ENCODE data around the gene RBP3.
"Not testable (repeated sequence)": the region's sequence is repeated elsewhere in the genome, so short reads cannot be mapped to it uniquely, and the experiment has no call there.

The RBP3 gene

DNA sequence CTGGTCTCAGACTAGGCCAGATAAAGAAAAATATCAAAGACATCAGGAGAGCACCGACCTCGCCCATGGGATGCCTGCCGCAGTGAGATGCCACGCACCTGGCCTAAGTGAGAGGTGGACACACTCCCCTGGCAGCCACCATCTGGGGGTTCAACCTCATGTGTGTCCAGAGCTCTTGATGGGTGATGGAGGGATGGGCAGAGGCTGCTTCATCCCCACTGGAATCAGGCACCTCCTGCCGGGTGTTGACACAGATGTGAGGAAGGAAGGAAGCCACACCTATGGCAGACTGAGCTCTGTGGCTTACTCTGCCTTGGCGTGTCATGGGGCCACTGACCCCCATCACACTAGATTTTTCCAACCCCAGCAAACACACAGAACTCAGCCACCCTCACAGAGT is 24.6 kb downstream of the RBP3 start:
- DNase-seq (ENCODE audit: low read depth in 2 of 2), result no peak

DNA sequence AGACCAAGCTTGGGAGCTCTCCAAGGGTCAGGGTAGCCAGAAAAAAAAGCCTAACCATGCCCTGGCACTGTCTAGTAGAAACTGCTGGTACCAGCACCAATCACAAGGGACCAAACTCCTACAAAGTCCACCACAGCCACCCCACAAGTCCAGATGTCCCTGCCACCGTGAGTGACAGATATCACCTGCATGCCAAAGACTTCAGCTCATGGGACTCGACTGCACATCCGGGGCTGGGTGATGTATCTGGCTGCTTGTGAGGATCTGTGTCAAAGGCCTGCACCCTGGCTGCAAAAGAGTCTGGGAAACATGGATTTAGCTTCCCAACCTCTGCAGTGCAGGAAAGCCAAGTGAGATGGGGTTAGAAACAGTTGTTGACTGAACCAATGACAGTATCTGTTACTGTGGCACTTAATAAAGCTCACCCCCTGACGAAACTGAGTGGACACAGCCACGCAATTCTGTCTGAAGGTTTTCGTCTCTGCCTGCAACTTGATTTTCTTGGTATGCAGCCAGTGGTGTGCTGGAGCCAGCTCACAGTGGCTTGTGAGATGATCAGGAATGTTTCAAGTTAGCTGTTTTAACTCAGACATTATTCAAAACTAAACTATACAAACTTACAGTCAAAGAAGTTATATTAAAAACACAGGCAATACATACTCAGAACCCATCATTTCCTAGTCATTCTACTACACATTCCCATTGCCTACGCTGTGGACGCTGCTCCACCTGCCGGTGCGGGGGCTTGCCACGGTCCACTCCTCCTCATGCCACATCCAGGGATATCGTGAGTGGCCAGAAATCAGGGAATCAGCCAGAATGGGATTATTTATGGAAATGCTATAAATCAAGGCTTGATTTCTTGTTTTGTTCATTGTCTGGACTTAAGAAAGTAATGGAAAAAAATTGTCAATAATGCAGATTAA is 26.7 kb downstream of the RBP3 start:
- no peak for DNase-seq (ENCODE audit: low read depth in 2 of 2)

DNA sequence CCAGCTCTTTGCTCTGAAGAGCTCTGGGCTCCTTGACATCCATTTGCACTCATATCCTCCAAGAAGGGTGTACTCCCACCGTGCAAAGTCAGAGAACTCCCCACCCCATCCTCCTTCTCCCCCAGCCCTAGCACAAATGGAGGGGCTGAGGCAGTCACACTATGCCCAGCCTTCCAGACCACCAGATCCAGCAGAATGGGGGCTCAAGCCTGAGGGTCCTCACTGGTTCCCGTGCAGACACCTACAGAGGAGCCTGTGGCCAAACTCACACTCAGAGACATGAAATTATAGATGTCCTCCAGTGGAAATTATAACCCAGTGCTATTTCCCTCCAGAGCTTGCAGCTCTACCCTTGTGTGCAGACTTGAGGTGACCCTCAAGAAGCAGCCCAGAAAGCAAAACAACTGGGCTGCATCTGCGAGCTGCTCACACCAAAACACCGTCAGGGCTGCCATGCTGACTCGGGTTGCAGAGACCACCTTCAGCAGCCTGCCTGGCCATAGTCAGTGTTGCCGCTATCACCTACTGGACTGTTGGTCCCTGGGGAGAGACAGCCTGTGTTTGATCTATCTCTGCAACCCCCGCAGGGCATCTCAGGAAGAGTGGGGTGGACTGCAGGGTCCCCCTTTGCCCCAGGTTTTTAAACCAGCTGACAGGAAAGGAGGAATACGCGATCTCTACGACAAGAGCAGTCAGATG is 28.5 kb downstream of the RBP3 start:
- no peak for DNase-seq (ENCODE audit: low read depth in 2 of 2)

DNA sequence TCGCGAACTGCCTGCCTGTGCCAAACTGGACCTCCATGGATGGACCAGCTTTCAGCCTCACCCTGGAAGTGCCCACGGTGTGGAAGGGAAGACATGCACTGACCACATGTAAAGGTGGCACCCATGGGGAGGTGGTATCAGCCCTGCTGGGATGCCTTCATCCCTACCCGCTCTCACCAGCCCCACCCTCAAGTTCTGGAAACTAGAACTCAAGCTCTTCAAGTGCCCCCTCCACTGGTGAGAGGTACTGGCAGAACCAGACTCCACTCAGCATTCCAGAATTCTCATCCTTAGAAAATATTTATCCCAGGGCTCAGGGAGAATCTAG is 30.0 kb downstream of the RBP3 start:
- DNase-seq (ENCODE audit: low read depth in 2 of 2), result no peak

DNA sequence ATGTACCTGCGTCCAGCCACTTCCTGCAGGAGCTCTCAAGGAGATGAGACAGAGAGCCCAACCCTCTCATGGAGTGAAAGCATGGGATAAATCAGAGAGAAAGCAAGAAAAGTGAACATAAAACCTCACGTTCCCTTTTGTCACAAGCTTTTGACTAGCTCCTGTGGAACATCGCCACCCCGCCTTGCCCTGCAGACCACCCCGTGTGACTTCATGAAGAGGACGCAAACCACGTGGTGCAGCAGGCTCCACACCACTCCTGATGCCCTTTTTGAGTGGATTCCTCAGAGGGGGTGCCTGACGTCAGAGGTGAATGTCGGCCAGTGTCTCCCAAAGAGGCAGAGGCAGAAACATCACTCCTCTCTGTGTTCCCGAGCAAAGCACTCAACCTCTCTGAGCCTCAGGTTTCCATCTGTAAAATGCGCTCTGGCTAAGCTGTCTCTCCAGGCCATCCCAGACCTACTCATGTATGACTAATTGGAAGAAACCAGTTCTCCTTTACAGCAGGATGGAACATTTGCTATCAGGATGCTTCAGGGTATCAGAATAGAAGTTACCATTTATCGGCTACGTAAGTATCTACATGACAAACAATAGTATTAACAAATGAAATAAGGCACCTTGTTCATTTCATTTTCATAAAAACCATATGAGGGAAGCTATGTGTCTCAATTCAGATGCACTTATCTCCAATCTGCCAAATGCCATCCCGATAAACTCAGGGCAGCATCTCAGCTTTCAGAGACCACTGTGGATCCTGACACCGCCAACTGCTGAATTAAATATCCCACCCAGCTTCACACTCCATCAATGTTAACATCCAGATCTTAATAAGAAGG is 30.7 kb downstream of the RBP3 start:
- no peak for DNase-seq (ENCODE audit: low read depth in 2 of 2)

DNA sequence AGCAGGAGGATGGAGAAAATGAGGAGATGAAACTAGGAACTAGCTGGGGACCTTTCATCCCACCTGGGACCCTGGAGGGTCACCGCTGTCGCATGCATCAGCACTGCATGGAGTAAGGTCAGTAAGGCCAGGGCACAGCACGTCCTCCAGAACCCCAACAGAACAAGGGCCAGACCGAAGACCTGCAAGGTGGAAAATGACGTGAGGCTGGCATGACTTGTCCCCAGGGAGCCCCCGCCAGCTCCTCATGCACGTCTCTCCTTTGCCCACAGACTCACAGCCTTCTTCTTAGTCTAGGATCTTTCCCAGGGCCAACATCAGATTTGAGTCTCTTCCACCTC is 31.3 kb downstream of the RBP3 start:
- no peak for DNase-seq (ENCODE audit: low read depth in 2 of 2)

DNA sequence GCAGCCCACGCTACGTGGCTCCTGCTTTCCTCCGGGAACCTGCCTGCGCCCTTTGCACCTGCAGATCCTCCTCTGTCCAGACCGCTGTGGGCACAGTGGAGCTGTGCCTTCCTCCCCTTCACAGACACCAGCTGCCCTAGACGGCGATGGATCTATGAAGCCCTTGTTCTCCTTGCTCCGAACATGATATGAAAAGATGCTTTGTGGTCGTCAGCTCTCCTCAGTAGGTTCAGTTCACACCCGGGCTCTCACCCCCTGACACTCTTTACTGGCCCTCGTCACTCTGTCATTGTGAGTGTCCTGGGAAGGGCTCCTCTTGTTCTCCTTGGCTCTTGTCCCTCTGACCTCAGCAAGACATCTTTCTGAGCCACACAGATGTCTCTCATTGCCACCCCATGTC is 31.7 kb downstream of the RBP3 start:
- no peak for DNase-seq (ENCODE audit: low read depth in 2 of 2)

DNA sequence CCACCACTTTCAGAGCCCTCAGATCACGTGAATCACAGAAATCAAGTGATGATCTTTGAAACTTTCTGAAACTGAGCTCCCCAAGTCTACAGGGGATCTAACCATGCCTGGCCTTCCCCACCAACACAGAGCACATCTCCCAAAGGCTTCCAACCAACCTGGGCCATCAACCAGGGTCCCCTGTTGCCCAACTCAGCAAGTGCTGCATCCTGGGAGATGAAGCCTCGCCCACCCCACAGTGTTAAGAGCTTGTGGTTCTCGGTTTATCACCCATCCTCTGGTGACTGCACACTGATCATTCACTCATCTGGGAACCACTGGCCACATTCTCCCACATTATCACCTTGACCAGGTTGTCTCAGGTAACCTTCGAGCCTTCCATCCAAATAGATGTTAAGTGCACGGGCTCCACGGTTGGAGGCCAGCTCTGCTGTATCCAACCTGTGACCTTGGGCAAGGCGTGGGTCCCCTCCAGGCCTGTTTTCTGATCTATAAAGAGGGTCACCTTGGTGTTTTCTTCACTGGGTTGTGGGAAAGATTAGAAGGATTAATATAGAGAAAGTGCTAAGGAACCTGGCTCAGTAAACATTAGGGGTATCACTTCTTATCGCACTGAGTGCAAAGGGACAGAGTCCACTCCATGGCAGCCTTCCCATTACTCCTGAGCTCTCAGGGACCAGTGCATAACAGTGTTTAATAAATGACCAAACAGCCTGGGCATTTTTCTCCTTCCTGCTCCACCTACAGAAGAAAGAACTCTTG is 32.4 kb downstream of the RBP3 start:
- no peak for DNase-seq (ENCODE audit: low read depth in 2 of 2)

DNA sequence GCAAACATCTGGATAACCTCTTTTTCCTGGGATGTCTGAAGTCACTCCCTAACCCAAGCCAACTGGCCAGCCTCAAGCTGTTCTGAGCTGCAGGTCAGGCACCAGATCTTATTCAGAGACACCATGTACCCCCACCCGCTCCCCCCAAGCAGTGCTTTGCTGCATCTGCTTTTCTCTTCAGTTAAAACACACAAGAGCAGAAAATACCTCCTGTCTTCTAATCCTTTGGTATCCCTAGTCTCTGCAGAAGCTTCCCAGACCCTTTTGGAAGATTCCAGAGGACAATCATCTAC is 32.9 kb downstream of the RBP3 start:
- DNase-seq (ENCODE audit: low read depth in 2 of 2), result no peak

DNA sequence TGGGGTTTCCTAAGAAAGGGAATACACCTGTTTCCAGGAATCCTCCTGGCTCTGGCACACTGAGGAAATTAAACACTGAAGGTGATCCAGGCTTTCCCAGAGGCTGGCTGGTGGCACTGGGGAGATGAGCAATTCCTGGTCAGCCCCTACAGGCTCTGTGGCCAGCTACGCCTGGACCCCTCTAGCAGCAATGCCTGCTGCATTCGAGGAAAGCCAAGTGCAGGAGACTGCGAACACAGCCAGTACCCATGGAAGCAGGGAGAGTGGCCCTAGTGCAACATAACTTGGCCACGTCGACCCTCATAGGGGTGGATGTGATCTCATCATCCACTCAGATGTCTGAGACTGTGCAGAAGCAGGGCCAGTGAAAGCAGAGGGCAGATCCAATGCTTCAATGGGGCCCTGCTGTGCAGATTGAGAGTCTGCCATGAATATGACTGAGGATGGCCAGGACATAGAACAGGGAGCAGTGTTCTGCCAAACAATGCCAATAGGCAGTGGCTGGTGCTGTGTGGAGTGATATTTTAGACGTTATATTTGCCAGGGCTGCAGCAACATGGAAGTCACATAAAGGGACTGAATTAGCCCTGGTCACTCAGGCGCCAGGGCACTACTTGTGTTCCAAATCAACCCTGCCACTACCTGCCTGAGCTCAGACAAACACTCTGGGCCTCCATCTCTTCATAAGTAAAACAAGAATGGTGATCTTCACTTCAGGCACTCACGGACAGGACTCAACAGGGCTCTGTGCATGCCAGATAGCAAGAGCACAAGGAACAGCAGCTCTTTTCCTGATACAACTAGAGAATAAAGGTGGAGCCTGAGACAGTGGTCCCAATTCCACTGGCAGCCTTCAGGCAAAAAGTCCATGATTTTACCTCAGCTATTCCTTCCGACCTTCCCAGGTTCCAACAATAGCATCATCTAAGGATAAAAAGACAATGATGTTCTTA is 33.5 kb downstream of the RBP3 start:
- DNase-seq (ENCODE audit: low read depth in 2 of 2), result no peak

DNA sequence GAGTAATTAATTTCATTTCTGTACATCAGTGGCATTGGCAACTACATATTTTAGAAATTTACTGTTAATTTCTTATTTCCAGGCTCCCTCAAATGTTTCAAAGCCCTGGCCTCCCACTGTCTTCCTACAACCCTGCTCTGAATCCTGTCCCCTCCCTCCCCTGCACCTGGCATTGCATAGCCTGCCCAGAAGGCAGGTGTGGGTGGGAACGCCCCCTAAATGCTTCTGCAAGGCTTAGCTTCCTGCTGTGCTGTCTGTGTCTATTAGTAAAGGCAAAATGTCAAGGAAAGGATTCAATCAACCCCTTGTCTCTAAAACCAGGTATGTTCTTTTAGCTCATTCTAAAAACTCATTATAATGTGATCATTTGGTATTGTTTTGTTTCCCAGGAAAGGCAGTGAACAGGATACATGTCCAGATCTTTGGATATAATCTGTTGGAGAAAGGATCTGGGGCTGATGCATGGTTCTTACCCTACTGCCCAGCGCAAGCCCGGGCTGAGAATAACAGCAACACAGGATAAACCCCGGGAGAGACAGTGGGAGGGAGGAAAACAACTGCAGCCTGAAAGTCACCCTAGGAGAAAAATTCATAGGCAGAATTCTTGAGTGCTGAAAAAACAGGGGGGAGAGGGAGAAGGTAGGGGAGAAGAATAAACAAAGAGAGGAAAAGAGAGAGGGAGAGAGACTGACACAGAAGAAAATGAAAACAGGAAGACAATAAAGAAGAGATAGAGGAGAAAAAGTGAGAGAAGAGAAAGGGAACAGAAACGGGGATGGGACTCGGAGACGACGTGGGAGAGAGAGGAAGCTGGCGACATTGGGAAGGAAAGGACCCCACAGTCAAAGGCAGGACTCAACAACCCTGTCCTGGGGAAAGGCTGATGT is 35.3 kb downstream of the RBP3 start:
- DNase-seq (ENCODE audit: low read depth in 2 of 2), result no peak

DNA sequence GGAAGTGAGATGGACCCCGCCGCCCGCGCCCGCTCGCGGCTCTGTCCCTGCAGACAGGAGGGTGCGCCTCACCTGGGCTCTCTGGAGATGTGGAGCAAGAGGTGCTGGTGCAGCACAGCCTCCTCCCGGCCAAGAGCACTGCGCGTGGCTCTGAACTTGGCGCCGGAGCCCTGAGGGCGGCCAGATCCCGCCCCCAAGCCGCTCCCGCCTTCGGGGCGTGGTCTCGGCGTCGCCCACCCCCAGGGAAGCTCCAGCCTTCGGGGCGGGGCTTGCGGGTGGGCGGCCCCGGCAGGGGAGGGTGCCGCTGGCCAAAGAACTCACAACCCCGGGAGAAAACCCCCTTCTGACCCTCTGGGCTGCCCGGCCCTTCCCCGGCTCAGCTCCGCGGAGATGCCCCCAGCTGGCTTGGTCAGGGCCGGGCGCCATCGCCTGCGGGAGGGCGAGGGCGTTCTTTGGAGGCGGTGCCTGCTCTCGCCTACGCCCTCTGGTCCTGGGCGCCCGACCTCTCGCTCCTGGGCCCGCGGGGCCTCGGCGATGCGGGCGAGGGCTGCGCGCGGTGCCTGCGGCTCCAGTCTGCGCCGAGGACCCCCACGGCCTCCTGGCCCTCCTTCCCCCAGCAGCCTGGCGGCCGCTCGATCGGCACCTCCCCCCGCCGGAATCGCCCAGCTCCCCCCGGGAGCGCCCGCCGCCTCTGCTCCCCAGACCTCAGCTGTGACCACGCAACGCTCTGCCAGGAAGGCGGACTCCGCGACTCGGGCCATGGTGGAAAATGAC is 36.2 kb downstream of the RBP3 start, which contains the start of gene ZNF488:
TSS of gene ZNF488 (minus strand) at position 146 of the 774 bp plus-strand sequence. CDS start 15,464 bp downstream, outside the sequence.
- peak; percentile 54 to 63 for DNase-seq (ENCODE audit: low read depth in 2 of 2)

DNA sequence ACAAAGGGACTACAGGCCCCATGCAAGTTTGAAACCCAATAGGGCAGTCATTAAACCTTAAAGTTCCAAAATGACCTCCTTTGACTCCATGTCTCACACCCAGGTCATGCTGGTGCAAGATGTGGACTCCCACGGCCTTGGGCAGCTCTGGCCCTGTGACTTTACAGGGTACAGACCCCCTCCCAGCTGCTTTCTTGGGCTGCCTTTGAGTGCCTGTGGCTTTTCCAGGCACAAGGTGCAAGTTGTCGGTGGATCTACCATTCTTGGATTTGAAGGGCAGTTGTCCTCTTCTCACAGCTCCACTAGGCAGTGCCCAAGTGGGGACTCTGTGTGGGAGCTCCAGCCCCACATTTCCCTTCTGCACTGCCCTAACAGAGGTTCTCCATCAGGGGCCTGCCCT is 37.9 kb downstream of the RBP3 start:
- DNase-seq (ENCODE audit: low read depth in 2 of 2), result not testable (repeated sequence)

DNA sequence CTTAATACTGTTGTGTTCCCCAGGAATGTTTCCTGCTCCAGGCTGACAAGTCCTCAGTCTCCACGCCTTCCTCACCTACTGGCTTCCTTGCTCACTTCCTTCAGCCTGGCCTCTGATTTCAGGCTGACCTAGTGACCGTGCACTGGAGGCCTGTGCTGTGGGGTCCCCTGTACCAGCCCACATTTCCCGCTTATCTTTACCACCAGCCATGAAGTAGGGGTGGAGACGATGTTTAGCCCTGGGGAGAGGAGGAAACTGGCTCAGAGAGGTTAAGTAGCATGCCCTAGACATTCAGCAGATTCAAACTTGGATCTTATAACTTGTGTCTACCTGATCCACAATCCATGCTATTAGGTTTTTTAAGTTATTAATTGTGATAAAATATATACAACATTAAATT is 40.7 kb downstream of the RBP3 start:
- DNase-seq (ENCODE audit: low read depth in 2 of 2), result no peak

DNA sequence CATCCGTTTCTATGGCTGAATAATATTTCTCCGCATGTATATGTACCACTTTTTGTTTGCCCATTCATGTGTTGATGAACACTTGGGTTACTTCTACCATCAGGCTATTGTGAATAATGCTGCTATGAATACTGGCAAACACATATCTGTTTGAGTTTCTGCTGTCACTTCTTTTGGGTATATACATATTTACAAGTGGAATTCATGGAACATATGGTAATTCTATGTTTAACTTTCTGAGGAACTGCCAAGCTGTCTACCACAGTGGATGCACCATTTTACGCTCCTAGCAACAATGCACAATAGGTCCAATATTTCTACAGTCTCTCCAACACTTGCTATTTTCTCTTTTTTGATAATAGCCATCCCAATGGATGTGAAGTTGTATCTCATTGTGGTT is 41.5 kb downstream of the RBP3 start:
- no peak for DNase-seq (ENCODE audit: low read depth in 2 of 2)

DNA sequence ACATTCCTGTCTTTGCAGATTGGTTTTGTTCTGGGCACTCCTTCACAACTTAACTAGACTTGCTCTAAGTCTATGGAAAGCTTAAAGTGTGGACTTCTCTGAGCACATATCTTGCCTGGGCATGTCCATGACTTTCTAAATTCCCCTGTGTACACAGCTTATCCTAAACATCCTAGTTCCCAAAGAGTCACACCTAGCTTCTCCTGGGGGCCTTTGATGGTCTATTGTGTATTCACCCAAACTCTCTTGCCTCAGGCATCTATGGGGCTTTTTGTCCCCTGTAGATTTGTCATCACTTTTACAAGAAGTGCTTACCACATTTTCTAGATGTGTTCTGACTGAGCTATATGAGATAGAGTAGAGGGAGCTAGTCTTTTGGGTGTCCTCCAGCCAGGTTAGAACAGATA is 48.2 kb downstream of the RBP3 start:
- DNase-seq (ENCODE audit: low read depth in 2 of 2), result no peak

DNA sequence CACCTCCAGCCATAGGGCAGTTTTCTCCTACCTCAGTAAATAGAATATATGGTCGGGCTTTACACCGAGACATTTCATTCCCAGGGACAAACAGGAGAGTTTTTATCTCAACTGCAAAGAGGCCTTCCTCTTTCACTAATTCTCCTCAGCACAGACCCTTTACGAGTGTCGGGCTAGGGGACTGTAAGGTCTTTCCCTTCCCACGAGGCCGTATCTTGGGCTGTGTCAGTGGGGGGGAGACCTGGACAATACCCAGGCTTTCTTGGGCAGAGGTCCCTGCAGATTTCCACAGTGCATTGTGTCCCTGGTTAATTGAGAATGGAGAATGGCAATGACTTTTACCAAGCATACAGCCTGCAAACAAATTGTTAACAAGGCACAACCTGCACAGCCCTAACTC is 49.1 kb downstream of the RBP3 start:
- DNase-seq (ENCODE audit: low read depth in 2 of 2), result no peak

DNA sequence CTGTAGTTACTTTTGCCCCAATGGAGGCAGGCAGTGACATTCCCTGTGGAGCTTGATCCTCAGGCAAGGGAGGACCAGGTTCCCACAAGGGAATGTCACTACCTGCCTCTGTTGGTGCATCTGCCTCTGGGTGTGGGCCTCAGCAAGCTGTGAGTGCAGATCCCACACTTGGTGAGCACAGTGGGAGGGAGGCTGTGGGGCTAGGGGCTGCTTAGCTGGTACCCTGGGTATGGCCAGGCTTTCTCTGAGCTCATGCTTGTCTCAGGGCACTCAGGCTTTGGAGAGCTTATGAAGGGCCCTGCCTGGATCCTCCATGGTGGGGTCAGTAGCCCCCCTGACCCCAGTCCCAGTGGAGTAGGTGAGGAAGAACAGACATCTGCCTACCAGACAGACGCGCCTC is 52.1 kb downstream of the RBP3 start:
- DNase-seq (ENCODE audit: low read depth in 2 of 2), result no peak

DNA sequence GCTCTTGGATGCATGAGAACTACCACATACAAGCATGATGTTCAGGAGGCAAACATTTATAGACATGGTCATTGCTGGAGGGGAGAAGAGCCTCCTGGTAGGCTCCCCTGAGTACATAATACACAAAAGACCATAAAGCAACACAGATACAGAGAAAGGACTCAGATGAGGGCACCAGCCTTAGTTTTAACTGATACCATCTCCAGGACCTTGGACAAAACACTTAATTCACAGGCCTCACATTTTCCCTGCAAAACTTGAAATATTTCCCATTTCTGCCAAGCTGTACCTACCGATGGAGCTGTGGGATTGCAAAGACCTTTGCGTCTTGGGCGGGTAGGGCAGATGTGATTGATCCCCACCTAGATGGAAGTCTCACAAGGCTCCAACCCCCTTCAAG is 52.6 kb downstream of the RBP3 start:
- DNase-seq (ENCODE audit: low read depth in 2 of 2), result no peak
